Measurements from ENCODE around the gene TTLL6.
"Not testable (repeated sequence)": the region's sequence is repeated elsewhere in the genome, so short reads cannot be mapped to it uniquely, and the experiment has no call there.

TTLL6 gene

GRCh38 chr17:48717367-48718226 is 99.4 kb downstream of the TTLL6 start:
- H3K4me3 ChIP-seq (replicated peaks; ENCODE audit: low read depth, low read length) = no peak overlapping the region
- no peak for TF ChIP-seq CTCF (IDR thresholded peaks at IDR 0.05; ENCODE audit: low read length, missing control alignments)
- DNase-seq (ENCODE audit: low read depth) = no peak

GRCh38 chr17:48716549-48716948 is 100.5 kb downstream of the TTLL6 start:
- H3K4me3 ChIP-seq (replicated peaks; ENCODE audit: low read depth, low read length); DNase-seq (ENCODE audit: low read depth): not testable (repeated sequence)

- no peak overlapping the region for H3K4me3 ChIP-seq (replicated peaks; ENCODE audit: low read depth, low read length)
- TF ChIP-seq CTCF (IDR thresholded peaks at IDR 0.05; ENCODE audit: low read length, missing control alignments) = no peak
- no peak for DNase-seq (ENCODE audit: low read depth)
These were observed 101.3 kb downstream of the TTLL6 start for GRCh38 chr17:48715496-48716399.
